HEK293 (cell line): Measurements from ENCODE around the gene UBE2D3.

Experiments
- CTCF ChIA-PET: fragments of 350-600 bp; formaldehyde crosslinking; extraction: SDS; loops from one replicate; lab custom pipeline; 2021; ENCODE audit warnings: antibody characterized with exemption; lab: Yijun Ruan, JAX
- POLR2A ChIA-PET: fragments of 300-600 bp; formaldehyde crosslinking; extraction: SDS; loops from one replicate; lab custom pipeline; 2020; ENCODE audit warnings: antibody characterized with exemption, inconsistent platforms; lab: Yijun Ruan, JAX
- H3K27ac ChIP-seq: fragments of 200-500 bp; sonication (Bioruptor generic); 2 replicates; pipeline ENCODE4 v1.5.1; 2014; ENCODE audit warnings: low read depth, low read length, control low read depth, inconsistent platforms; ENCODE audit errors: extremely low read depth
- H3K36me3 ChIP-seq, 2 experiments: fragments of 200-500 bp in 1 of 2; sonication (Bioruptor generic) in 1 of 2; 1 replicate in 1 of 2; 2 replicates in 1 of 2; pipeline ENCODE4 v1.5.1; 2014 to 2017; ENCODE audit warnings: inconsistent platforms in 2 of 2, low read length in 2 of 2; ENCODE audit not compliant: control insufficient read depth in 2 of 2, insufficient read depth in 1 of 2
- H3K4me1 ChIP-seq: fragments of 200-500 bp; sonication (Bioruptor generic); 2 replicates; pipeline ENCODE4 v1.5.1; 2014; ENCODE audit warnings: mild to moderate bottlenecking, low read length, inconsistent platforms; ENCODE audit not compliant: control insufficient read depth, insufficient read depth
- H3K4me3 ChIP-seq: 2 replicates; pipeline ENCODE4 v1.5.1; 2011; ENCODE audit warnings: low read depth, mild to moderate bottlenecking, control low read depth, low read length, moderate library complexity
- H3K9me3 ChIP-seq: fragments of 200-500 bp; sonication (Bioruptor generic); 2 replicates; pipeline ENCODE4 v1.5.1; 2014; ENCODE audit warnings: low read depth, low read length, inconsistent platforms; ENCODE audit not compliant: control insufficient read depth, insufficient read depth
- FEZF1 ChIP-seq: fragments of 450-650 bp; formaldehyde crosslinking; IDR thresholded peaks from 2 replicates; pipeline ENCODE4 v1.5.1; 2016; ENCODE audit warnings: missing biosample characterization, missing genetic modification characterization
- IKZF3 ChIP-seq: fragments of 450-650 bp; IDR thresholded peaks from 2 replicates; pipeline ENCODE4 v1.5.0; 2018; ENCODE audit warnings: missing biosample characterization, mild to moderate bottlenecking, missing genetic modification characterization, moderate library complexity
- INSM2 ChIP-seq: fragments of 450-650 bp; formaldehyde crosslinking; IDR thresholded peaks from 2 replicates; pipeline ENCODE4 v1.5.1; 2016; ENCODE audit warnings: missing biosample characterization, missing genetic modification characterization
- PRDM4 ChIP-seq: fragments of 450-650 bp; formaldehyde crosslinking; IDR thresholded peaks from 2 replicates; pipeline ENCODE4 v1.5.1; 2017; ENCODE audit warnings: missing biosample characterization, missing genetic modification characterization
- REST ChIP-seq: fragments of 450-650 bp; formaldehyde crosslinking; IDR thresholded peaks from 2 replicates; pipeline ENCODE4 v1.5.1; 2016; ENCODE audit warnings: missing biosample characterization, missing genetic modification characterization
- ZBTB48 ChIP-seq: fragments of 450-650 bp; formaldehyde crosslinking; IDR thresholded peaks from 2 replicates; pipeline ENCODE4 v1.5.1; 2016; ENCODE audit warnings: missing biosample characterization, missing genetic modification characterization
- ZNF449 ChIP-seq: fragments of 450-650 bp; formaldehyde crosslinking; IDR thresholded peaks from 2 replicates; pipeline ENCODE4 v1.5.1; 2017; ENCODE audit warnings: missing biosample characterization, mild to moderate bottlenecking, missing genetic modification characterization, moderate library complexity
- ZNF558 ChIP-seq: fragments of 450-650 bp; formaldehyde crosslinking; IDR thresholded peaks from 2 replicates; pipeline ENCODE4 v1.5.1; 2016; ENCODE audit warnings: missing biosample characterization, missing genetic modification characterization
- ZNF704 ChIP-seq: fragments of 450-650 bp; formaldehyde crosslinking; IDR thresholded peaks from 2 replicates; pipeline ENCODE4 v1.5.1; 2016; ENCODE audit warnings: missing biosample characterization, missing genetic modification characterization

Gene UBE2D3

GRCh38 chr4:102772738-102773340, 54.5 kb downstream of the UBE2D3 start:
- H3K4me1 ChIP-seq, result no peaks in the 10 kb centered on the region
- no peaks in the 10 kb centered on the region for H3K9me3 ChIP-seq
- ChIA-PET POLR2A (no interaction called here), CTCF (no interaction called here)
- H3K27ac ChIP-seq, result no peak overlapping the region
- no peak overlapping the region for H3K4me3 ChIP-seq
- H3K36me3 ChIP-seq, result no peaks in the 10 kb centered on the region
- TF ChIP-seq ZNF704 (tag by site-specific recombination), result no peak
- no peak for TF ChIP-seq IKZF3 (tag by site-specific recombination)
- no peak for TF ChIP-seq INSM2 (tag by site-specific recombination)
- no peak for TF ChIP-seq REST (tag by site-specific recombination)

- Histone ChIP-seq H3K9me3 (no peaks in the 10 kb centered on the region), H3K27ac (no peak overlapping the region), H3K36me3 (no peaks in the 10 kb centered on the region), H3K4me1 (no peaks in the 10 kb centered on the region), H3K4me3 (no peak overlapping the region)
- TF ChIP-seq INSM2 (tag by site-specific recombination) (no peak), FEZF1 (tag by site-specific recombination) (no peak), ZNF558 (no peak)
- ChIA-PET CTCF (no interaction called here), POLR2A (no interaction called here)
Observed at GRCh38 chr4:102764901-102765300, 62.5 kb downstream of the UBE2D3 start.

GRCh38 chr4:102761906-102762305, 65.4 kb downstream of the UBE2D3 start:
- CTCF ChIA-PET, result interaction anchor here (0.6 kb wide), 1 partner anchor 19 kb away, joined by 3 read pairs; no protein-coding TSS in a partner anchor
- no peaks in the 10 kb centered on the region; the same call in 1 of the 2 replicates for H3K4me1 ChIP-seq
- POLR2A ChIA-PET, result interaction anchor here (1.2 kb wide), 1 partner anchor 18 kb away, joined by 5 read pairs; no protein-coding TSS in a partner anchor
- H3K27ac ChIP-seq, result no peak overlapping the region
- no peak for TF ChIP-seq ZBTB48
- no peak for TF ChIP-seq PRDM4
- TF ChIP-seq ZNF449, result no peak
- no peak overlapping the region for H3K4me3 ChIP-seq
- no peaks in the 10 kb centered on the region for H3K9me3 ChIP-seq
- H3K36me3 ChIP-seq, result no peaks in the 10 kb centered on the region
